ENCODE data around the gene C1QTNF7.

C1QTNF7 gene

DNA sequence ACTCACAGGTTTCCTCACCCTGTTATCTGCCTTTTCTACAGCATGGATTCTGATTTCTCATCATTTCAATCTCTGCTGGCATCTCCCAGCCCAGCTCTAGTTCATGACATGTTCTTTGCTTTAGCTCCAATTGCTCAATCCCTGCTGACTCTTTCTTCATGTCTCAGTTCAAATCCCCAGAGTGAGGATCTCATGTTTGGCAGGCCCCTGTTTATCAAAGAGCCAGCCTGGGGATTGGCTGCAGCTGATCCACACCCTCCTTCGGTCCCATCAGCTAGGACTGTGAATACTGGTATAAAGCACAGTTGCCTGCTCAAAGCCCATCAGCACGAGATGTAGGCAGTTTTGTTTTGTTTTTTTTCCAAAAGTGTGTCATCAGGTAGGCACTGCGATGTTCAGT, 27.5 kb downstream of the C1QTNF7 start:
- Mint-ChIP-seq H3K27me3 (ENCODE audit: low read depth) (peaks cover 10% of the 10 kb centered on the region), H3K27ac (no peak overlapping the region), H3K4me3 (no peak overlapping the region), H3K9me3 (no peaks in the 10 kb centered on the region), H3K36me3 (ENCODE audit: low read depth) (no peaks in the 10 kb centered on the region), H3K4me1 (ENCODE audit: low read depth) (peaks cover 4% of the 10 kb centered on the region)
- DNase-seq (ENCODE audit: low spot score) = no peak

DNA sequence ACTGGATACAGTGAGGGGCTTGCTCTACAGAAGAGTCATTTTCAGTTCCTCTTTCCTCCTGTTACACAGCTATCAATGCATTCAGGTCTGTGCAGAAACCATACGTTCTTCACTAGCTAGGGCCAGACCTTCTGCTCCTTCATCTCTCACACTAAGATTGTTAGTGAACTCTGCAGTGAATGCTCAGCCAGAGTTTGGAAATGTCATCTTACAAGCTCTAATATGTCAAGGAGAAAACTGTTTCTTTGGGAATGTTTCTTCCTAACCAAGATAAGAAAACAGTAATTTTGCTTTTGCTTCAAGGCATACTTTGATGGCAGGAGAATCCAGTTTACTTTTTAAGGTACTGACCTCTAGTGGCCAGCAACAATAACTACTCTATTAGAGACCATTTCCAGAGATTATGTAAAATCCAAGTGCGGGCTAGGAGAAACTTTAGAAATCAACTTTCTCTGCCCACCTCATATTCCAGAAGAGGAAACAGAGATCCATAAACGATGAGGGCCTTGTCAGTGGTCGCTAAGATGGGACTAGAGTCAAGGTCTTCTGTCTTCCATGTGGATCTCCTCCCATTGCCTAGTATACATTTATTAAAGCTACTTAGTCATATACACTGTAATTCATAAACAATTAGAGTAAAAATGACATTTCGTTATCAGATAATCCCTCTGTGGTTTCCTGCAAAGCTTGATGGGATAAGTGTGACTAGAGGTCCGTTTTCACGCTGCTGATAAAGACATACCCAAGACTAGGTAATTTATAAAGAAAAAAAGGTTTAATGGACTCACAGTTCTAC, 29.8 kb downstream of the C1QTNF7 start:
- DNase-seq (ENCODE audit: low spot score) = no peak
- H3K4me1 Mint-ChIP-seq (ENCODE audit: low read depth) = peaks cover 4% of the 10 kb centered on the region
- H3K9me3 Mint-ChIP-seq = no peaks in the 10 kb centered on the region
- H3K27me3 Mint-ChIP-seq (ENCODE audit: low read depth) = peaks cover 15% of the 10 kb centered on the region
- no peak overlapping the region for H3K4me3 Mint-ChIP-seq
- H3K27ac Mint-ChIP-seq = no peak overlapping the region
- no peaks in the 10 kb centered on the region for H3K36me3 Mint-ChIP-seq (ENCODE audit: low read depth)

GRCh38 chr4:15458616-15459015, 30.8 kb downstream of the C1QTNF7 start:
- Mint-ChIP-seq H3K4me1 (ENCODE audit: low read depth) (peaks cover 4% of the 10 kb centered on the region), H3K36me3 (ENCODE audit: low read depth) (no peaks in the 10 kb centered on the region), H3K4me3 (no peak overlapping the region), H3K27ac (no peak overlapping the region), H3K27me3 (ENCODE audit: low read depth) (peaks cover 15% of the 10 kb centered on the region), H3K9me3 (no peaks in the 10 kb centered on the region)
- DNase-seq (ENCODE audit: low spot score) = no peak

DNA sequence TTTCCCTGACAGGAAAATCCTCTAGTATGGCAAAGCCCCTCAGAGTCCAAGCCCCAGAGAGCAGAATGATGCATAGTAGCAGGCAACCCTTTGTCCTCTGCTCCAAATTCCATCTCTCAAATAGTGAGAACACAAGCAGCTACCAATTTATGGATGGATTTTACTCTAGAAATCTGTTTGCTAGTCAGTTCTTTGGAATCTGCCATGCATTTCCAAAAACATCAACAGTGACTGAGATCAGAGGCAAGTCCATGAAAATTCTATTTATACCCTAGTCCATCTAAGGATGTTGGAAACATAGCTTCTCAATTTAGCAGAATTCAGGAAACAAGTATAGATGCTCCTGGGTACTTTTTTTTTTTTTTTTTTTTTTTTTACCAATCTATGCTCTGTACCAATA, 31.9 kb downstream of the C1QTNF7 start:
- Mint-ChIP-seq H3K27me3 (ENCODE audit: low read depth) (peaks cover 15% of the 10 kb centered on the region), H3K27ac (no peak overlapping the region), H3K4me3 (no peak overlapping the region), H3K9me3 (no peaks in the 10 kb centered on the region), H3K4me1 (ENCODE audit: low read depth) (peaks cover 2% of the 10 kb centered on the region), H3K36me3 (ENCODE audit: low read depth) (no peaks in the 10 kb centered on the region)
- DNase-seq (ENCODE audit: low spot score) = no peak

- peaks cover 6% of the 10 kb centered on the region for H3K4me1 Mint-ChIP-seq (ENCODE audit: low read depth)
- no peak for DNase-seq (ENCODE audit: low spot score)
- peaks cover 25% of the 10 kb centered on the region for H3K27me3 Mint-ChIP-seq (ENCODE audit: low read depth)
- no peak overlapping the region for H3K4me3 Mint-ChIP-seq
- no peaks in the 10 kb centered on the region for H3K36me3 Mint-ChIP-seq (ENCODE audit: low read depth)
- no peaks in the 10 kb centered on the region for H3K9me3 Mint-ChIP-seq
- H3K27ac Mint-ChIP-seq = no peak overlapping the region
Observed at GRCh38 chr4:15466596-15466995, 38.8 kb downstream of the C1QTNF7 start.

GRCh38 chr4:15469402-15470127, 41.7 kb downstream of the C1QTNF7 start, which contains the start of gene CC2D2A:
Gene CC2D2A (plus strand): TSS chr4:15469882. CDS start chr4:15475933, 6,051 bp downstream.
- Mint-ChIP-seq H3K4me3 (no peak within 1 kb of the TSS), H3K4me1 (ENCODE audit: low read depth) (peaks cover 6% of the 10 kb centered on the region), H3K27ac (no peak within 1 kb of the TSS), H3K9me3 (no peaks in the 10 kb centered on the region), H3K36me3 (ENCODE audit: low read depth) (no peaks in the 10 kb centered on the region), H3K27me3 (ENCODE audit: low read depth) (peaks cover 24% of the 10 kb centered on the region)
- no peak for DNase-seq (ENCODE audit: low spot score)

DNA sequence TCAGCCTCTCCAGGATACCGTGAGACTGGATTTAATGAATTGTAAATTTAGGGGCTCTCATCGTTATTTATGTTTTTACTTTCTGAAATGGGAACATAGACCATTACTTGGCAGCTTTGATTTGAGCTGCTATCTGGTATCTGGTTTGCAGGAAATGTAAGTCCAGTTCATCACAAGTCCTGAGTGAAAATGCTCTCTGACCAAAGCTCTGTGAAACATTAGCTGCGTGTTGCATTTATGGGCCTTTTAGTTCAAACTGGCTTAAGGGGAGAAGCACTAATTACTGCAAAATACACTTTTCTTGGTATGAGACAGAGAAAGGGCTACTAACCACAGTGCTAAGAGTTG, 42.3 kb downstream of the C1QTNF7 start:
- DNase-seq (ENCODE audit: low spot score) = no peak
- Mint-ChIP-seq H3K4me1 (ENCODE audit: low read depth) (peaks cover 6% of the 10 kb centered on the region), H3K9me3 (no peaks in the 10 kb centered on the region), H3K4me3 (no peak overlapping the region), H3K27ac (no peak overlapping the region), H3K36me3 (ENCODE audit: low read depth) (no peaks in the 10 kb centered on the region), H3K27me3 (ENCODE audit: low read depth) (peaks cover 22% of the 10 kb centered on the region)

DNA sequence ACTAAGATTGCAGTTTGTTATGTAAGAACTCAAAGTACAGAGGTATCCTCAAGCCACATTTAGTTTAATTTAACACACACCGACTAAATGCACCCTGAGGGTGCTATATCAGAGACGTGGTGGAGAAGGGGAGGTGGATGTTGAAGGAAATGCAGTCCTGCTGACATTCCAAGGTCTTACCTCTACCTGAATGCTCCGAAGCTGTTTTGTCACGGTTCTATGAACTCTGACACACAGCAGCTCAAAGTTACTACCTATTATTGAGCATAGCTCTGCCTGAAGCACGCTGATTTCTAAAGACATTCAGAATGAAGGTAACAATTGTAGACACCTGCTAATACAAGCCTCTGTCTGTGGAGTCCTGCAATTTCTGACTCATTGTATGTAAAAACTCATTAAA, 48.6 kb downstream of the C1QTNF7 start:
- no peaks in the 10 kb centered on the region for H3K9me3 Mint-ChIP-seq
- H3K27me3 Mint-ChIP-seq (ENCODE audit: low read depth) = peaks cover 2% of the 10 kb centered on the region
- no peaks in the 10 kb centered on the region for H3K36me3 Mint-ChIP-seq (ENCODE audit: low read depth)
- H3K27ac Mint-ChIP-seq = no peak overlapping the region
- no peak overlapping the region for H3K4me3 Mint-ChIP-seq
- no peak for DNase-seq (ENCODE audit: low spot score)
- no peaks in the 10 kb centered on the region for H3K4me1 Mint-ChIP-seq (ENCODE audit: low read depth)

DNA sequence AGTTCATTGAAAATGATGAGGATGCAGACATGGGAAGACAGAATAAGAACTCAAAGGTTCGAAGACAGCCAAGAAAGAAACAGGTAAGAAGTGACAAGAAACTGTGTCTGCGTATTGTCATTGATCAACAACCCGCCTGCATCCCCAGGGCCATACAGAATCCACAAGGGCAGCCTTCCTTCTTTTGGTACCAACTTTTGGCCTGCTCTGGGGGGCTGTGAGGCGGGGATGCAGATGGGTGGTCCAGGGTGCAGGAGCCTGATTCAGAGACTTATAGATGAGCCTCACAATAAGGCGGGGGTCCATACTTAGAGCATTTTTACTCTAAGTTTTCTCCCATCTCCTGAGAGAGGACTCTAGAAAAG, 50.9 kb downstream of the C1QTNF7 start:
- Mint-ChIP-seq H3K4me1 (ENCODE audit: low read depth) (no peaks in the 10 kb centered on the region), H3K27me3 (ENCODE audit: low read depth) (no peaks in the 10 kb centered on the region), H3K27ac (no peak overlapping the region), H3K4me3 (no peak overlapping the region), H3K36me3 (ENCODE audit: low read depth) (no peaks in the 10 kb centered on the region), H3K9me3 (no peaks in the 10 kb centered on the region)
- no peak for DNase-seq (ENCODE audit: low spot score)

- H3K4me1 Mint-ChIP-seq (ENCODE audit: low read depth) = no peaks in the 10 kb centered on the region
- no peak overlapping the region for H3K27ac Mint-ChIP-seq
- H3K4me3 Mint-ChIP-seq = no peak overlapping the region
- no peaks in the 10 kb centered on the region for H3K36me3 Mint-ChIP-seq (ENCODE audit: low read depth)
- DNase-seq (ENCODE audit: low spot score) = no peak
- no peaks in the 10 kb centered on the region for H3K27me3 Mint-ChIP-seq (ENCODE audit: low read depth)
- no peaks in the 10 kb centered on the region for H3K9me3 Mint-ChIP-seq
Observed at GRCh38 chr4:15479089-15479912, 51.5 kb downstream of the C1QTNF7 start.

DNA sequence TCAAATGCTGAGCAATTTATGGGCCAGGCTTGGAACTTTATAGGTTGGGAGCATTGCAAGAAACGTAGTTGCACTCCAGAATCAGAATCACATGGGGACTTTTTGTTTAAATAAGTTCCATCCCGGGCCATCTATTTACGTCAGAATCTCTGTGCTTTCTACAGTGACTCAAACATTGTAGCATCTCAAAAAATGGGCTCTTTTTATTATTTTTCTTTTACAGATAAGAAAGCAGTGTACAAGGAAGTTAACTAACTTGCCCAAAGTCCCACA, 52.0 kb downstream of the C1QTNF7 start:
- DNase-seq (ENCODE audit: low spot score) = no peak
- Mint-ChIP-seq H3K4me1 (ENCODE audit: low read depth) (no peaks in the 10 kb centered on the region), H3K27ac (no peak overlapping the region), H3K9me3 (no peaks in the 10 kb centered on the region), H3K36me3 (ENCODE audit: low read depth) (no peaks in the 10 kb centered on the region), H3K27me3 (ENCODE audit: low read depth) (no peaks in the 10 kb centered on the region), H3K4me3 (no peak overlapping the region)

DNA sequence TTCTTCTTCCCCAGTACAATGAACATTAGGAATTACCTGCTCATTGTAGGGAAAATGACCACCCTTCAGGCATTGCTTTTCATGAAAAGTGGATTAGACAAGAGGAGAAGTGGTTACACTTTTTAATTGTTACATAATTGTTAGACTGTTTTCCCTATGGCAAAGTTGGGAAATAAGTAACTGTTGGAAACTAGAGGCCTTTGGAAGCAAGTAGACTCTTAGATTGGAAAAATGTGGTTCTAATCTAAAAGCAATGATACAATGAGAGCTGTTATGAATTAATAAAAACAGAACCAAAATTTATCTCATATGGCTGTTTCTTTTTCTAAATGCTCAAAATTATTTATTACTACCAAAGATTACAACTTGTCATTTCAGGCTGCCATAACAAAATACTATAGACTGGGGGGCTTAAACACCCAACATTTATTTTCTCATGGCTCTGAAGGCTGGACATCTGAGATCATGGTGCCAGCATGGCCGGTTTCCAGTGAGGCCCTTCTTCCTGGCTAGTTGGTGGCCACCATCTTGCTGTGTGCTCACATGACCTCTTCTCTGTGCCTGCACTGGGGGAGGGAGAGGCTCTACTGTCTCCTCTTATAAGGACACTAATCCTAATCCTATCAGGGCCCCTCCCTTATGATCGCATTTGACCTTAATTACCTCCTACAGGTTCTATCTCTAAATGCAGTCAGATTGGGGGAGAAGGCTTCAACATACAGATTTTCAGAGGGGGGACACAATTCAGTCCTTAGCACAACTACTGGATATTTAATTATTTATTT, 54.3 kb downstream of the C1QTNF7 start:
- no peak overlapping the region for H3K27ac Mint-ChIP-seq
- H3K36me3 Mint-ChIP-seq (ENCODE audit: low read depth) = no peaks in the 10 kb centered on the region
- no peak overlapping the region for H3K4me3 Mint-ChIP-seq
- no peak for DNase-seq (ENCODE audit: low spot score)
- no peaks in the 10 kb centered on the region for H3K9me3 Mint-ChIP-seq
- no peaks in the 10 kb centered on the region for H3K4me1 Mint-ChIP-seq (ENCODE audit: low read depth)
- peaks cover 7% of the 10 kb centered on the region for H3K27me3 Mint-ChIP-seq (ENCODE audit: low read depth)

GRCh38 chr4:15482842-15483241, 55.0 kb downstream of the C1QTNF7 start:
- no peak for DNase-seq (ENCODE audit: low spot score)
- no peaks in the 10 kb centered on the region for H3K4me1 Mint-ChIP-seq (ENCODE audit: low read depth)
- no peak overlapping the region for H3K4me3 Mint-ChIP-seq
- H3K27ac Mint-ChIP-seq = no peak overlapping the region
- H3K27me3 Mint-ChIP-seq (ENCODE audit: low read depth) = peaks cover 10% of the 10 kb centered on the region
- H3K9me3 Mint-ChIP-seq = no peaks in the 10 kb centered on the region
- no peaks in the 10 kb centered on the region for H3K36me3 Mint-ChIP-seq (ENCODE audit: low read depth)

DNA sequence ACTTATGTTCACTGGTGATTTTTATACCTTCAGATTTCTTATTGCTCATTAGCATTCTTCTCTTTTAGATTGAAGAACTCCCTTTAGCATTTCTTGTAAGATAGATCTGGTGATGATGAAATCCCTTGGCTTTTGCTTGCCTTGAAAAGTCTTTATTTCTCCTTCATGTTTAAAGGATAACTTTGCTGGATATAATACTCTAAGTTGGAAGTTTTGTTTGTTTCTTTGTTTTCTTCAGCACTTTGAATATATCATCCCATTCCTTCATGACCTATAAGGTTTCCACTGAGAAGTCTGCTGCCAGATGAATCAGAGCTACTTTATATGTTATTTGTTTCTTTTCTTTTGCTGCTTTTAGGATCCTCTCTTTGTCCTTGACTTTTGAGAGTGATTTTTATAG, 60.3 kb downstream of the C1QTNF7 start:
- H3K27me3 Mint-ChIP-seq (ENCODE audit: low read depth) = peaks cover 16% of the 10 kb centered on the region
- no peak for DNase-seq (ENCODE audit: low spot score)
- no peaks in the 10 kb centered on the region for H3K4me1 Mint-ChIP-seq (ENCODE audit: low read depth)
- no peaks in the 10 kb centered on the region for H3K36me3 Mint-ChIP-seq (ENCODE audit: low read depth)
- no peaks in the 10 kb centered on the region for H3K9me3 Mint-ChIP-seq
- H3K27ac Mint-ChIP-seq = no peak overlapping the region
- no peak overlapping the region for H3K4me3 Mint-ChIP-seq
